Astrocyte (in vitro differentiated cells and primary cell): ENCODE data around the gene TUB. TPM values are rescaled to one million over a fixed set of nuclear protein-coding genes. Genes with fewer than 3 reads are reported as not detected.
A peak's percentile ranks its signal among the peaks of the same experiment; 100 is the strongest.

Experiments
- DNase-seq: peaks from one replicate; pipeline ENCODE4 v3.0.0-alpha.2; 2010; ENCODE audit warnings: low read depth
- FAIRE-seq: peaks from 2 replicates; lab custom pipeline; 2011; peaks lifted over from hg19 to GRCh38; lab: Jason Lieb, UNC
- H2AFZ ChIP-seq: 2 replicates; pipeline ENCODE4 v1.6.0; 2012; ENCODE audit warnings: low read depth, low read length, inconsistent platforms
- H3K27ac ChIP-seq: 2 replicates; pipeline ENCODE4 v1.5.1; 2011; ENCODE audit warnings: low read depth, low read length, inconsistent platforms
- H3K27me3 ChIP-seq: 2 replicates; pipeline ENCODE4 v1.6.0; 2011; ENCODE audit warnings: low read length, inconsistent platforms; ENCODE audit not compliant: insufficient read depth
- H3K36me3 ChIP-seq: 2 replicates; pipeline ENCODE4 v1.5.1; 2011; ENCODE audit warnings: low read length, inconsistent platforms; ENCODE audit not compliant: insufficient read depth
- H3K4me1 ChIP-seq: 2 replicates; pipeline ENCODE4 v1.5.1; 2011; ENCODE audit warnings: low read length, inconsistent platforms; ENCODE audit not compliant: insufficient read depth
- H3K4me2 ChIP-seq: 2 replicates; pipeline ENCODE4 v1.6.0; 2012; ENCODE audit warnings: low read length, inconsistent platforms
- H3K4me3 ChIP-seq: 2 replicates; pipeline ENCODE4 v1.5.1; 2011; ENCODE audit warnings: low read depth, mild to moderate bottlenecking, low read length, inconsistent platforms; ENCODE audit not compliant: insufficient read depth
- H3K79me2 ChIP-seq: 2 replicates; pipeline ENCODE4 v1.6.0; 2012; ENCODE audit warnings: mild to moderate bottlenecking, low read length, inconsistent platforms; ENCODE audit not compliant: insufficient read depth
- H3K9ac ChIP-seq: 2 replicates; pipeline ENCODE4 v1.6.0; 2012; ENCODE audit warnings: mild to moderate bottlenecking, low read length, inconsistent platforms
- H3K9me3 ChIP-seq: 2 replicates; pipeline ENCODE4 v1.5.1; 2012; ENCODE audit warnings: low read depth, mild to moderate bottlenecking, low read length, inconsistent platforms; ENCODE audit not compliant: insufficient read depth
- H4K20me1 ChIP-seq: 2 replicates; pipeline ENCODE4 v1.6.0; 2012; ENCODE audit warnings: low read length, inconsistent platforms; ENCODE audit not compliant: insufficient read depth
- H3K27ac Mint-ChIP-seq: one replicate; pipeline ENCODE4 v1.8.0; 2021; ENCODE audit warnings: mild to moderate bottlenecking, mixed read lengths; ENCODE audit not compliant: unreplicated experiment
- H3K27me3 Mint-ChIP-seq: one replicate; pipeline ENCODE4 v1.8.0; 2021; ENCODE audit warnings: low read depth, mixed read lengths; ENCODE audit not compliant: unreplicated experiment
- H3K36me3 Mint-ChIP-seq: one replicate; pipeline ENCODE4 v1.8.0; 2021; ENCODE audit warnings: low read depth, mixed read lengths; ENCODE audit not compliant: unreplicated experiment
- H3K4me1 Mint-ChIP-seq: one replicate; pipeline ENCODE4 v1.8.0; 2021; ENCODE audit warnings: low read depth, mixed read lengths; ENCODE audit not compliant: unreplicated experiment
- H3K4me3 Mint-ChIP-seq: one replicate; pipeline ENCODE4 v1.8.0; 2021; ENCODE audit warnings: mild to moderate bottlenecking, moderate library complexity, mixed read lengths; ENCODE audit not compliant: unreplicated experiment
- H3K9me3 Mint-ChIP-seq: one replicate; pipeline ENCODE4 v1.8.0; 2021; ENCODE audit warnings: mild to moderate bottlenecking, mixed read lengths; ENCODE audit not compliant: unreplicated experiment
- CTCF ChIP-seq: IDR thresholded peaks from 2 replicates; pipeline ENCODE4 v1.5.1; 2011; ENCODE audit warnings: low read depth, mild to moderate bottlenecking, inconsistent platforms, low read length, moderate library complexity; ENCODE audit not compliant: insufficient read depth
- EZH2 ChIP-seq: IDR thresholded peaks from 2 replicates; pipeline ENCODE4 v1.6.1; 2012; ENCODE audit warnings: mild to moderate bottlenecking, low read length, inconsistent platforms; ENCODE audit not compliant: insufficient read depth
- total RNA-seq: library from RNA; stranded (reverse); gene quantifications from 2 replicates; pipeline ENCODE4 v1.2.1, GENCODE V29; 2021

Gene TUB
- total RNA-seq, 1 donor from 2014 or later, result 5.7 TPM

GRCh38 chr11:8060801-8061554 is 20.0 kb upstream of the TUB start:
- no peaks in the 10 kb centered on the region for H3K4me1 Mint-ChIP-seq
- Histone ChIP-seq H3K36me3 (no peaks in the 10 kb centered on the region), H4K20me1 (no peaks in the 10 kb centered on the region), H3K79me2 (no peaks in the 10 kb centered on the region), H3K4me1 (no peaks in the 10 kb centered on the region), H3K4me2 (no peak overlapping the region), H3K9ac (peak overlapping the region; percentile 27), H3K9me3 (no peaks in the 10 kb centered on the region), H3K27ac (no peak overlapping the region), H2AFZ (peak overlapping the region; percentile 3), H3K4me3 (no peak overlapping the region), H3K27me3 (peaks cover 4% of the 10 kb centered on the region)
- no peak for TF ChIP-seq EZH2
- no peak for TF ChIP-seq CTCF
- FAIRE-seq (peak; percentile 9), DNase-seq (peak; percentile 88)
- H3K9me3 Mint-ChIP-seq, result no peaks in the 10 kb centered on the region
- peak overlapping the region; percentile 41 for H3K27ac Mint-ChIP-seq
- H3K36me3 Mint-ChIP-seq, result no peaks in the 10 kb centered on the region
- H3K4me3 Mint-ChIP-seq, result no peak overlapping the region
- H3K27me3 Mint-ChIP-seq, result peaks cover 41% of the 10 kb centered on the region

- no peak overlapping the region for H3K9ac ChIP-seq
- no peaks in the 10 kb centered on the region for H3K36me3 Mint-ChIP-seq
These were observed 19.2 kb upstream of the TUB start for GRCh38 chr11:8061555-8062428.

More at GRCh38 chr11:8061555-8062428, 19.2 kb upstream of the TUB start:
- H3K27ac Mint-ChIP-seq, result no peak overlapping the region
- Histone ChIP-seq H3K9me3 (no peaks in the 10 kb centered on the region), H3K79me2 (no peaks in the 10 kb centered on the region), H3K4me3 (no peak overlapping the region), H3K4me1 (no peaks in the 10 kb centered on the region), H3K4me2 (no peak overlapping the region), H4K20me1 (no peaks in the 10 kb centered on the region), H3K36me3 (no peaks in the 10 kb centered on the region), H3K27me3 (peaks cover 11% of the 10 kb centered on the region), H2AFZ (no peak overlapping the region), H3K27ac (no peak overlapping the region)
- no peaks in the 10 kb centered on the region for H3K9me3 Mint-ChIP-seq
- FAIRE-seq (no peak), DNase-seq (no peak)
- peaks cover 41% of the 10 kb centered on the region for H3K27me3 Mint-ChIP-seq
- TF ChIP-seq EZH2 (no peak), CTCF (no peak)
- no peak overlapping the region for H3K4me3 Mint-ChIP-seq
- peaks cover 1% of the 10 kb centered on the region for H3K4me1 Mint-ChIP-seq
